ENCODE measurements around the gene TASOR.

- no peak for TF ChIP-seq TEAD4 (IDR thresholded peaks at IDR 0.05)
- no peak for TF ChIP-seq NFIC (IDR thresholded peaks at IDR 0.05)
- no peak for TF ChIP-seq YY1 (IDR thresholded peaks at IDR 0.05; ENCODE audit: low read depth)
- no peak for TF ChIP-seq EP300 (IDR thresholded peaks at IDR 0.05; ENCODE audit: borderline replicate concordance)
- no peak for TF ChIP-seq CEBPB (IDR thresholded peaks at IDR 0.05)
- TF ChIP-seq MAX (IDR thresholded peaks at IDR 0.05): no peak
- no peak for TF ChIP-seq ZBTB7A (IDR thresholded peaks at IDR 0.05; ENCODE audit: low read depth)
- no peak for TF ChIP-seq TAF1 (IDR thresholded peaks at IDR 0.05; ENCODE audit: low read depth)
- TF ChIP-seq REST (IDR thresholded peaks at IDR 0.05; ENCODE audit: low read depth): no peak
- TF ChIP-seq, protein P1, sequence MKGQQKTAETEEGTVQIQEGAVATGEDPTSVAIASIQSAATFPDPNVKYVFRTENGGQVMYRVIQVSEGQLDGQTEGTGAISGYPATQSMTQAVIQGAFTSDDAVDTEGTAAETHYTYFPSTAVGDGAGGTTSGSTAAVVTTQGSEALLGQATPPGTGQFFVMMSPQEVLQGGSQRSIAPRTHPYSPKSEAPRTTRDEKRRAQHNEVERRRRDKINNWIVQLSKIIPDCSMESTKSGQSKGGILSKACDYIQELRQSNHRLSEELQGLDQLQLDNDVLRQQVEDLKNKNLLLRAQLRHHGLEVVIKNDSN (IDR thresholded peaks at IDR 0.05): no peak
- no peak for TF ChIP-seq FOXM1 (IDR thresholded peaks at IDR 0.05; ENCODE audit: borderline replicate concordance, low read depth)
- no peak for TF ChIP-seq CREB1 (IDR thresholded peaks at IDR 0.05; ENCODE audit: low read depth)
- no peak for TF ChIP-seq RAD21 (IDR thresholded peaks at IDR 0.05; ENCODE audit: low read depth)
- no peak for TF ChIP-seq EGR1 (IDR thresholded peaks at IDR 0.05)
Measured at GRCh38 chr3:56693750-56694149, 10.7 kb upstream of the TASOR start.
